Ovary (tissue), 3 donors: ENCODE data around the gene HCN2.

Source experiments
- EP300 ChIP-seq: sonication (generic); formaldehyde crosslinking; IDR thresholded peaks from one replicate; pipeline ENCODE4 v1.6.1; 2017; ENCODE audit warnings: antibody characterized with exemption
- POLR2A ChIP-seq: fragments of 450-650 bp; IDR thresholded peaks from one replicate; pipeline ENCODE4 v1.6.1; 2017; ENCODE audit warnings: antibody characterized with exemption, mild to moderate bottlenecking, moderate library complexity
- TF ChIP-seq, protein P1 (sequence below), 3 donors: fragments of 450-650 bp in 2 of 3; fragments of 200-600 bp in 1 of 3; IDR thresholded peaks; one replicate each; pipeline versions ENCODE4 v1.5.1 to v1.8.0; 2016 to 2022; ENCODE audit warnings: antibody characterized with exemption in 3 of 3, mild to moderate bottlenecking in 1 of 3
- donor health status: DM: no; HTN: no; CAD: no.

DNA sequence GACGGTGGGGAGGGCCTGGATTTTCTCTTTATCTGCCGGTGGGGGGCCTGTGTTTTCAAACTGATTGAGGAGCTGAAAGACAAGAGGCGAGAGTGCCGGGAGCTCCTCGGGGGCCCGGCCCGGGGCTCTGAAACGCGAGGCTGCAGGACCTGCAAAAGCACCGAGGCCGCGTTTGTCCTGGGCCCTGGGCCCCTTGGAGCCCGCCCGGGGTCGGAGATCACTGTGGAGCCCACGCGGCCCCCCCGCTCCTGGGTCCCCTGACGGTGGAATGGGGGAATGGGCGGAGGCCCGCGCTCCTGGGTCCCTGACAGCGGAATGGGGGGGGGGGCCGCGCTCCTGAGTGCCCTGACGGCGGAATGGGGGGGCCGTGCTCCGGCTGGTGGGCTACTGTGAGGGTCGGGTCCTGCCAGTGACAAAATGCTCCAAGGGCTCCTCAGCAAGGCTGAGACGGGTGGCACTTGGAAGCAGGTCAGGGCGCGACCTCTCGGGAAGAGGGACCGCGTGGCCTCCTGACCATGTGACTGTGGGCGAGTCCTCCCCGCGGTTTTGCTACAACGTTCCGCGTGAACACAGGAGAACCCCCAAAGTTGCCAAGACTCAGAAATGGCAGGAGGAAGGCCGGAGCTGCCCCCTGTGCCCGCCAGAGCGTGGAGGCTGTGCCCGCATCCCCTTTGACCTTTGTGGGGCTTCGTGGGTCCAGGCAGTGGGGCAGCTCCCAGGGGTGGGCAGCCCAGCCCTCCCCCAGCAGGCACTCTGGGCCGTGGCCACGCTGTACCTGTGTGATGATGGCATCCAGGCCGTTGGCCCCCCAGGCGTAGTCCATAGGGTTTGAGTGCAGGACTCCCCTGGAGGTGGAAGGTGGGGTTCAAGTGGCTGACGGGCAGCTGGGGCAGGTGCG, 59.5 kb downstream of the HCN2 start:
- TF ChIP-seq, protein P1, sequence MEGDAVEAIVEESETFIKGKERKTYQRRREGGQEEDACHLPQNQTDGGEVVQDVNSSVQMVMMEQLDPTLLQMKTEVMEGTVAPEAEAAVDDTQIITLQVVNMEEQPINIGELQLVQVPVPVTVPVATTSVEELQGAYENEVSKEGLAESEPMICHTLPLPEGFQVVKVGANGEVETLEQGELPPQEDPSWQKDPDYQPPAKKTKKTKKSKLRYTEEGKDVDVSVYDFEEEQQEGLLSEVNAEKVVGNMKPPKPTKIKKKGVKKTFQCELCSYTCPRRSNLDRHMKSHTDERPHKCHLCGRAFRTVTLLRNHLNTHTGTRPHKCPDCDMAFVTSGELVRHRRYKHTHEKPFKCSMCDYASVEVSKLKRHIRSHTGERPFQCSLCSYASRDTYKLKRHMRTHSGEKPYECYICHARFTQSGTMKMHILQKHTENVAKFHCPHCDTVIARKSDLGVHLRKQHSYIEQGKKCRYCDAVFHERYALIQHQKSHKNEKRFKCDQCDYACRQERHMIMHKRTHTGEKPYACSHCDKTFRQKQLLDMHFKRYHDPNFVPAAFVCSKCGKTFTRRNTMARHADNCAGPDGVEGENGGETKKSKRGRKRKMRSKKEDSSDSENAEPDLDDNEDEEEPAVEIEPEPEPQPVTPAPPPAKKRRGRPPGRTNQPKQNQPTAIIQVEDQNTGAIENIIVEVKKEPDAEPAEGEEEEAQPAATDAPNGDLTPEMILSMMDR (IDR thresholded peaks at IDR 0.05), result no peak
- TF ChIP-seq POLR2A, result no peak
- TF ChIP-seq EP300, result no peak
